ENCODE results near the gene STARD3.

STARD3 gene

GRCh38 chr17:39672522-39673334 is 35.8 kb downstream of the STARD3 start:
- DNase-seq: no peak

- DNase-seq: no peak
These were observed 36.6 kb downstream of the STARD3 start for GRCh38 chr17:39673335-39674081.

GRCh38 chr17:39674179-39674578 is 37.2 kb downstream of the STARD3 start:
- no peak for DNase-seq

DNA sequence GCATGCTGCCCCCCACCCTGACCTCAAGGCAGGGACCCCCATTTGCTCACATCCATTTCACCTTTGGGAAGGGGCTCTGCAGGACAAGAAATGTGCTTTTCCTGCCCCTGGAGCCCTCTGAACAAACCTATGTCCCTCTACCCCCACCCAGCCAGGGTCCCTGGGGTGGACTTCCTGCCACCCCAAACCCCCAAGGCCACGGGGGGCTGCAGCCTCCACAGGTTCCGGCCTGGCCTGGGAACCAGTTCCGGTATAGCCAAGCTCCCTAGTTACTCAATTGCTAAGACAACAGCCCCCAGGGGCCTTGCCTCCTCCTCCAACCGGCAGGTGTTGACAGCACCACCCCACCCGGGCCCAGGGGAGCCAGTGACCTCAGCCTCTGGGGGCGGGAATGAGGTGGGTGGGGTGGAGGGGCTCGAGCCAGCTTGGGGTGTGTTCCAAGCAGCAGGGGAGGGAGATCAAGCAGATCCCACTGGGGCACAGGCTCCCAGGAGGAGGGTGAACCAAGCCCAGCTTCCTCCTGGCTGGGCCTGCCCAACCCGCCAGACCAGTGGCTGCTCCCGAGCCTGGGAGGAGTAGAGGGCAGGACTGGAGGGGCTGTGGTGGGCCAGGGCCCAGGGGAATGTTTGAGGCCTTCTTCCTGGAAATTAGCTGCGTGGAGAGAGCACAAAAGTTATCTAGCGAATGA is 37.9 kb downstream of the STARD3 start:
- no peak for DNase-seq

DNA sequence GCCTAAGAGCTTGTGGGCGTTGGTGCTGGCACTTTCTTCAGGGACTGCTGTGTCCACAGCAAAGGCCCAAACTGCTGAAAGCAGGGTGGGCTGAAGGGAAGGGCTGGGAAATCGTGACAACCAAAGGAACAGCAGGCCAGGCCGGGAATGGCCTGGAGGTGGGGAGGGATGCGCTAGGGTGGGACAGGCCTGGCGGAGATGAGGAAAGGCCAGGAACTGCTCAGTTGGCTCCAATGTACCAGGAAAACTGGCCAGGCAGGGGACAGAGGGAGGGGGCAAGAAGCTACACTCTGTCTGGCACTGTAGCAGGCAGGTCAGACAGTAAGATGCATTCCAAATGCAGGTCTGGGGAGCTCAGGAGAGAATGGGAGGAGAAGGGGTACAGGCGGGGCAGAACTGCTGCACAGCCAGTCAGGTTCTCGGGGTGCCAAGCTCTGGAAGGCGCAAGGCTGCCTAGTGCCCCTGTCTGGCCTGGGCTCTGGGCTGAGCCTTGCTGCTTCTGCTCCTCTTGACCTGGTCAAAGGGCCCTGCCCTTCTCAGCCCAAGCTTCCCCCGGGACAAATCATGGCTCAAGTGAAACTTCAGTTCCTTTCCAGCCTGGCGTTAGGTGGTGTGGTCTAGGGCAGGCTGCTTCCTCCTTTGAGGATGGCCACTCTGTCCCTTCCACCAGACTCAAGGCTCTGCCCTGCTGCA is 38.6 kb downstream of the STARD3 start:
- DNase-seq: no peak

DNA sequence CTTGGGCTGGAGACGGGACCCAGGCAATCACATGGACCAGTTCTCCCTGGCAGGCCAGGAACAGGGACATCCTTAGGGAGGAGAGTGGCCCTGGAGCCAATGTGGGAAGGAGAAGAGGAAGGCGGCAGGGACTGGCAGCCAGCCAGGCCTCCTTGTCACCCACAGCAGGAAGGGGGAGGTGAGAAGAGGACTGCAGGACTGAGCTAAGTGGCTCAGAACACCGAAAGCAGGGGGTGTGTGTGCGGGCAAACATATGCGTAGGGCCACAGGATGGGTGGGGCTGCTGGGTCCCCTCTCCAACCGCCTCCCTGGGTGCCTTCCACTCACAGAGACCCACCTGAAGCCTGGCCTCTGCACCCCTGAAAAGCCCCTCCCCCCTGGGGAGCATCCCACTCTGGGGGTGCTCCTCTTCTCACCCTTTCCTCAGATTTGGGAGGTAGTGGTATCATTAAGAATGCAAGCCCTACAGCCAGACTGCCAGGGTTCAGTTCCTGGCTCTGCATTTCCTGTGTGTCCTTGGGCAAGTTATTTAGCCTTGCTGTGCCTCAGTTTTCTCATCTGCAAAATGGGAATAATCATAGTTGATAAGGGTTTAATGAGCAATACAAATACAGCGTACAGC is 39.4 kb downstream of the STARD3 start:
- peak; percentile 44 for DNase-seq

DNA sequence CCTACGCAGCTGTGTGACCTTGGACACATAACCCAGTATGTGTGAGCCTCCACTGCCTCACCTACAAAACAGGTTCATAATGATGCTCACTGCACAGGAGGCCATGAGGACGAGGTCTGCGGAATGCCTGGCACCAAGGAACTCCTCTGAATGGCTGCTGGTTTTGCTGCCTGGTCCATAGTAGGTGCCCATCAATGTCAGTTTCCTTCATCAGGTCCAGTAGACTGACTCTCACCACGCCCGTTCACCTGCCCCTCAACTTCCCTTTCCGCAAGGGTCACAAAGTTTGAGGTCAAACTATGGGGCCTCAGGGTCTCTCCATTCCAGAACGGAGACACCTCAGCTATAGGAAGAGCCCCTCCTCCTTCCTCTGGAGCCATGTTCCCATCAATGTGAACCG is 40.1 kb downstream of the STARD3 start:
- DNase-seq: no peak

GRCh38 chr17:39677542-39678339 is 40.8 kb downstream of the STARD3 start:
- DNase-seq: peak; percentile 71

DNA sequence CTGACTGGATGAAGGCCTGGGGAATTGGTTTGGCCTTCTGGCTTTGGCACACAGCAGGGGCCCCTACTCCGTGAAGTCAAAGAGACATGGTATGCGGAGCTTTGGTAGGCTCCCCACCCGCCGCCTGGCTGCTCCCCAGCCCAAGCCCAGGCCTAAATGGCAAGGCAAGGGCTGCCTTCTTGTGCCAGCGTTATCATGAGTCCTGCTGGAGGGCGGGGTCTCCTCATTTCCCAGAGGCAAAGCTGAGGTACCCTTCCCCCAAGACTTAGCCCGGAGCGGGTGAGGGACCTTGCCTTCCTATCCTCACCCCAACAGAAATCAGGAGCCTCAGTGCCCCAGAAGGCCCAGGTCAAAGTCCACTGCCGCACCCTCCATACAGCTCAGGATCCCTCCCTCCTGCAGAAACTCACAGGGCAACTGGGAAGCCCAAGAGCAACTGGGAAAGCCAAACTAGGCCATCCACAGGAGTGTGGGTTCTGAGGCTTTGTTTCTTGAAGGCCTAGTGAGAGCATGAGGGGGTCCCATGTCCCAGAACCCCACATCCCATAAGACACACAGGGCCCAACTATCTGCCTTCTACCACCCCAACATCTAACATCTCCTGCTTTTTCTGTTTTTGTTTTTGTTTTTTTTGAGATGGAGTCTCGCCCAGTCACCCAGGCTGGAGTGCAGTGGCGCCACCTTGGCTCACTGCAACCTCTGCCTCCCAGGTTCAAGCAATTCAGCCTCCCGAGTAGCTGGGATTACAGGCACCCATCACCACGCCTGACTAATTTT is 41.6 kb downstream of the STARD3 start:
- DNase-seq: no peak

- DNase-seq: no peak
These were observed 42.7 kb downstream of the STARD3 start for GRCh38 chr17:39679521-39680192.

GRCh38 chr17:39683295-39683939 is 46.5 kb downstream of the STARD3 start:
- DNase-seq: no peak

GRCh38 chr17:39684369-39685192 is 47.6 kb downstream of the STARD3 start:
- DNase-seq: no peak

DNA sequence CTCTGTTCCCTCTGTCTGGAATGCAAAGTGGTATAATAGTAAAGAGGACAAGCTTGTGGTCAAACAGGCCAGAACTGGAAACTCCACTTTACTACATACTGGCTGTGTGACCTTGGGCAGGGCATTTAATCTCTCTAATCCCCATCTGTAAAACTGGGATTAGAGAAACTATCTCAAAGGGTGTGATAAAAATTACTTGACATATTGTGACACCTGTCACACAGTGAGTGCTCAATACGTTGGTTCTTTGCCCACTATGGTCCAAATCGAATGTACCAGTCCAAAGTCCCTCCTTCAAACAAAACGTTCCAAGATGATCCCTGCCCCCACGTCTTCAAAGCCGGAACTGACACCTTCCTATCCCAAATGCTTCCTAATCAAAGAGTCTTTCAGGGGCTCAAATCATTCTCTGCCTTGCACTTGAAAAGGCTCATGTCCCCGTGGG is 50.2 kb downstream of the STARD3 start:
- no peak for DNase-seq

DNA sequence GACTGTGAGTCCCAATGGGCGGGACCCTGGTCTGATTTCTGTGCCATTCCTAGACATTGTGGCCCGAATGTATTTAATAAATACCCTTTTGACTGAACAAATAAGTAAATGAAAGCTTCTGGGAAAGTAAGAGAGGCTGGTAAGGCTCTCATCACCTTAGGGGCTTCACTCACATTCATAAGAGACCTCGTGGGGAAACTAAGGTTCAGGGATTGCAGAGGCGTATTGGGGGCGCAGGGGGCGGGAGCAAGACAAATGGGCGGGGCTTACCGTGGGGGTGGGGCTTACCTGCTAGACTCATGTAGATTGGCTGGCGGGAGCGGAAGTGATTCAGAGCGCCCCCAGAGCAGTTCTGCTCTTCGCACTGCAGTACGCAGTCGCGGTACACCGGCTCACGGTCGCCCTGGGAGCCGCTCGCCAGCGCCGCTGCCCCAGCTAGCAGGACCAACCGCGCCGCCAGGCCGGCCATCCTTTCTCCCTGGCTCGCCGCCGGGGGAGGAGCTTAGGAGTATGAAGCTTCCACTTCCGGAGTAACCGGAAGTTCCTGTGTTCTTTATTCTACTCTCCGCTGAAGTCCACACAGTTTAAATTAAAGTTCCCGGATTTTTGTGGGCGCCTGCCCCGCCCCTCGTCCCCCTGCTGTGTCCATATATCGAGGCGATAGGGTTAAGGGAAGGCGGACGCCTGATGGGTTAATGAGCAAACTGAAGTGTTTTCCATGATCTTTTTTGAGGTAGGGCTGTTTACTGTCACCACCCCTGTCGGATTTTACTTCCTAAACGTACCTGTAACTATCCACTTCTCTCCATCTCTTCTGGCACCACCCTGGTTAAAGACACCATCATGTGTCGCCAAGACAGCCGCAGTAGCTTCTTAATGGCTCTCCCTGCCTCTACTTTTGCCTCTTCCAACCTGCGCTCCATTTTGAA is 50.9 kb downstream of the STARD3 start, which contains the start of gene PGAP3:
TSS of gene PGAP3 (minus strand) at position 512 of the 929 bp plus-strand sequence. CDS start at position 469, 43 bp downstream.
- DNase-seq: peak; percentile 91

- no peak for DNase-seq
These were observed 51.5 kb downstream of the STARD3 start for GRCh38 chr17:39688475-39688835.

DNA sequence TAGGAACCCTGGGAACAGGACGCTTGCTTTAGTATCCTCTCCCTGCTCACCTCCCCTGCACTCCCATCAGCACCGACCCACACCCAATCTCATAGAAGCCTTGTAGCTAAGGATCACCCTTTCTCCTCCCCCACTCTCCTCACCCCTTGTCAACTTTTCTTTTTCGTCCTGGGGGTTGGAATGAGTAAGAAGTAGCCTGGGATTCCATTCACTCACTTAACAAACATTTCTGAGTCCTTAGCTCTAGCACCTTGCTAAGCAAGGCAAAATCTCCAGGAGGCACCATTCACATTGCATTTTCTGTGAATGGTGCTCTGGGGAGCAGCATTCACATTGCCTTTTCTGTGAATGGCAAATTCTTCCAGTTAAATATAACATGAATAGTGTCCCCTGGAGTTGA is 52.0 kb downstream of the STARD3 start:
- DNase-seq: no peak

- no peak for DNase-seq
These were observed 57.6 kb downstream of the STARD3 start for GRCh38 chr17:39694593-39694992.

Data from fibroblast of skin of back (primary cell).